ENCODE results near the gene ACTR10. TPM values are rescaled to one million over a fixed set of nuclear protein-coding genes. Genes with fewer than 3 reads are reported as not detected.

Gene ACTR10
- total and polyA plus RNA-seq, 2 of the 8 experiments (the other 6 are each of a cell fraction or from before 2014, with no cell fraction given), result 15.4 to 34.6 TPM

DNA sequence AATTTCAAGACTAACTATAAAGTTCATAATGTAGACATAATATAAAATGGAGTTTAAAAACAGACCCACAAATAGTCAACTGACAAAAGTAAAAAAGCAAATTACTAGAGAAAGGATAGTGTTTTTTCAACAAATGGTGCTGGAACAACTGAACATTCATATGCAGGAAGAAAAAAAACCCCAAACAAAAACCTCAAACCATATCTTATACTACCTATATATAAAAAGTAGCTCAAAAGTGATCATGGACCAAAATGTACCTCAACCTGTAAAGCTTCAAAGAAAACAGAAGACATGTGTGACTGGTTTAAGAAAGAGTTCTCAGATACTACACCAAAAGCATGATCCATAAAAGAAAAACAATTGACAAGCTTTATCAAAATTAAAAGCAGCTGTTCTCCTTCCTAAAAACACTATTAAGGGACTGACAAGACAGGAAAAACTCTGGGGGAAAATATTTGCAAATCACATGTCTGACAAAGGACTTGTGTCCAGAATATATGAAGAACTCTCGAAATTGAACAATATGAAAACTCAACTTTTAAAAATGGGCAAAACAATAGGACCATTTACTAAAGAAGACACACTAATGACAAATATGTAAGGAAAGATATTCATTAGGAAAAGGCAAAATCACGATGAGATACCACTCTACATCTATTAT, 75.7 kb downstream of the ACTR10 start:
- H3K27ac ChIP-seq (ENCODE audit: low read depth, low read length), result no peak overlapping the region
- CTCF ChIA-PET (ENCODE audit: partially characterized antibody), result interaction anchor here (1.4 to 1.5 kb wide), 2 partner anchors 12 to 17 kb away, joined by 3 to 4 read pairs; no protein-coding TSS in a partner anchor
- H2AK5ac ChIP-seq (ENCODE audit: low read depth, low read length), result no peak overlapping the region
- TF ChIP-seq HDAC2 (IDR thresholded peaks at IDR 0.05; ENCODE audit: borderline replicate concordance in 1 of 2, low read depth in 2 of 2, low read length in 2 of 2) (no peak), RXRA (IDR thresholded peaks at IDR 0.05; ENCODE audit: insufficient read depth, low read depth, low read length) (no peak), POU5F1 (IDR thresholded peaks at IDR 0.05; ENCODE audit: low read depth, low read length) (no peak), CTCF (IDR thresholded peaks at IDR 0.05; ENCODE audit: control extremely low read depth in 1 of 3, insufficient read depth in 1 of 3, low read depth in 1 of 3, low read length in 3 of 3) (no peak)

More for the DNA sequence above, 75.7 kb downstream of the ACTR10 start:
- POLR2A ChIA-PET (ENCODE audit: partially characterized antibody), result interaction anchor here (0.9 to 4.3 kb wide), 8 partner anchors 9 to 75 kb away, joined by 3 to 23 read pairs (median 4); partner anchors contain the start of genes ACTR10 and ARID4A
- Histone ChIP-seq H4K5ac (ENCODE audit: insufficient read length, low read depth, low read length) (no peak overlapping the region), H3K4me1 (replicated peaks in 1 of 4; ENCODE audit: control insufficient read depth in 3 of 4, insufficient read depth in 4 of 4, low read length in 3 of 4) (no peaks in the 10 kb centered on the region), H4K91ac (replicated peaks; ENCODE audit: insufficient read length, low read length) (no peak overlapping the region), H4K20me1 (replicated peaks in 1 of 2; ENCODE audit: control insufficient read depth in 1 of 2, insufficient read depth in 2 of 2, low read length in 2 of 2) (peaks cover 0 to 2% of the 10 kb centered on the region in 2 experiments), H2BK20ac (ENCODE audit: low read length) (no peak overlapping the region), H3K36me3 (ENCODE audit: control insufficient read depth in 2 of 4, insufficient read depth in 4 of 4, low read length in 3 of 4) (peaks cover 11 to 50% (median 23%) of the 10 kb centered on the region in 4 experiments), H2AFZ (ENCODE audit: low read length) (no peak overlapping the region), H3K9ac (replicated peaks in 1 of 4; ENCODE audit: extremely low read depth in 1 of 4, low read depth in 3 of 4, low read length in 3 of 4) (no peak overlapping the region), H3K4ac (replicated peaks; ENCODE audit: insufficient read length, low read depth, low read length) (no peak overlapping the region), H2BK15ac (ENCODE audit: low read length) (no peak overlapping the region), H3K79me1 (ENCODE audit: low read depth, low read length) (no peaks in the 10 kb centered on the region), H3K23me2 (ENCODE audit: low read depth, low read length) (no peaks in the 10 kb centered on the region), H2BK5ac (ENCODE audit: low read depth, low read length) (no peak overlapping the region), H3K27me3 (replicated peaks in 1 of 4; ENCODE audit: control insufficient read depth in 3 of 4, extremely low read depth in 1 of 4, insufficient read depth in 3 of 4, low read length in 3 of 4) (no peaks in the 10 kb centered on the region), H3K56ac (replicated peaks; ENCODE audit: insufficient read length, low read depth, low read length) (no peak overlapping the region), H4K8ac (ENCODE audit: extremely low read depth, insufficient read depth, low read length) (no peak overlapping the region), H3K4me2 (ENCODE audit: insufficient read depth in 1 of 2, low read depth in 2 of 2, low read length in 2 of 2) (no peak overlapping the region), H2BK120ac (replicated peaks; ENCODE audit: low read depth, low read length) (no peak overlapping the region), H3K18ac (ENCODE audit: extremely low read depth, low read length) (no peak overlapping the region), H2BK12ac (ENCODE audit: low read depth, low read length) (no peak overlapping the region), H3K79me2 (ENCODE audit: control insufficient read depth in 1 of 2, insufficient read depth in 2 of 2, low read length in 2 of 2) (peaks cover 0 to 39% of the 10 kb centered on the region in 2 experiments; a peak in 2 of 4 replicates), H3K4me3 (ENCODE audit: extremely low read depth in 1 of 4, insufficient read depth in 2 of 4, low read depth in 3 of 4, low read length in 4 of 4) (no peak overlapping the region), H3K14ac (ENCODE audit: insufficient read length) (no peak overlapping the region), H3K23ac (ENCODE audit: insufficient read length) (no peak overlapping the region), H3K9me3 (ENCODE audit: insufficient read depth in 2 of 2, low read depth in 1 of 2, low read length in 1 of 2) (no peaks in the 10 kb centered on the region)
- 94% methylated on average over 2 of the region's 2 CpGs; no CpG with 5 or more reads in 1 of the 2 experiments for WGBS, 2 experiments (ENCODE audit: extremely low coverage in 1 of 2, insufficient coverage in 1 of 2, insufficient read length in 1 of 2, insufficient replicate concordance in 2 of 2, low coverage in 1 of 2, low lambda C conversion rate in 2 of 2, missing lambda C conversion rate in 1 of 2)
- FAIRE-seq, result no peak
- no peak for DNase-seq (ENCODE audit: low read depth in 1 of 2, low spot score in 2 of 2)
